Esophagus squamous epithelium (tissue), 4 donors: ENCODE data around the gene UQCR10.

Experiments
- CTCF ChIP-seq, 6 experiments: fragments of 450-650 bp in 4 of 6; fragments of 200-600 bp in 2 of 6; sonication (generic) in 2 of 6; IDR thresholded peaks; one replicate each; pipeline ENCODE4 v1.5.1; 2016 to 2019; ENCODE audit warnings: antibody characterized with exemption in 6 of 6, mild to moderate bottlenecking in 4 of 6, moderate library complexity in 4 of 6
- POLR2A ChIP-seq, 4 donors: fragments of 450-650 bp; IDR thresholded peaks; one replicate each; pipeline ENCODE4 v1.6.1; 2017; ENCODE audit warnings: antibody characterized with exemption in 4 of 4, mild to moderate bottlenecking in 4 of 4, moderate library complexity in 3 of 4

DNA sequence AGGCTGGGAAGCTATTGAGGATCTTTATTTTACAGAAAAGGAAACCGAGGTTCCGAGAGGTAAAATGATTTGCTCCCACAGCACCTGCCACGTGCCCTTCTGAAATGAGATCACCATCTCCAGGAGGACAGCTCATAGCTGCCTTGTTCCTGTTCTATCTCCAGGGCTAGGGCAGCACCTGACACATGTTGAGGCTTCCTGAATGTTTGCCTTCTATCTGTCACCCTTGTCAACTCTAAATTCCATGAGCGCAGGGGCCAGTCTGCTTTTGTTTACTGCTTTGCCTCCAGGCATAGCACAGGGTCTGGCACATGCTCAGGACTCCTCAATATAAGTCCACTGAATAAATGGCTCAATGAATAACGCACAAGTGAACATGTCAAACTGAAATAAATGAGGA is 46.8 kb downstream of the UQCR10 start:
- TF ChIP-seq CTCF (IDR thresholded peaks at IDR 0.05) (no peak), POLR2A (IDR thresholded peaks at IDR 0.05) (no peak)
